HEK293T (cell line): ENCODE data around the gene HPDL.

Experiments
- BHLHE40 ChIP-seq: fragments of 450-650 bp; IDR thresholded peaks from 2 replicates; pipeline ENCODE4 v1.6.1; 2016; ENCODE audit warnings: mild to moderate bottlenecking, moderate library complexity, borderline replicate concordance
- FOXM1 ChIP-seq: fragments of 450-650 bp; IDR thresholded peaks from 2 replicates; pipeline ENCODE4 v1.6.1; 2017; ENCODE audit warnings: mild to moderate bottlenecking, borderline replicate concordance
- HDGF ChIP-seq: fragments of 450-650 bp; IDR thresholded peaks from 2 replicates; pipeline ENCODE4 v1.6.1; 2017; ENCODE audit warnings: antibody characterized with exemption, borderline replicate concordance
- SP1 ChIP-seq: fragments of 450-650 bp; IDR thresholded peaks from 2 replicates; pipeline ENCODE4 v1.6.1; 2017
- SUZ12 ChIP-seq: fragments of 450-650 bp; IDR thresholded peaks from 2 replicates; pipeline ENCODE4 v1.6.1; 2016; ENCODE audit warnings: mild to moderate bottlenecking
- TARDBP ChIP-seq: fragments of 450-650 bp; IDR thresholded peaks from 2 replicates; pipeline ENCODE4 v1.6.1; 2016

DNA sequence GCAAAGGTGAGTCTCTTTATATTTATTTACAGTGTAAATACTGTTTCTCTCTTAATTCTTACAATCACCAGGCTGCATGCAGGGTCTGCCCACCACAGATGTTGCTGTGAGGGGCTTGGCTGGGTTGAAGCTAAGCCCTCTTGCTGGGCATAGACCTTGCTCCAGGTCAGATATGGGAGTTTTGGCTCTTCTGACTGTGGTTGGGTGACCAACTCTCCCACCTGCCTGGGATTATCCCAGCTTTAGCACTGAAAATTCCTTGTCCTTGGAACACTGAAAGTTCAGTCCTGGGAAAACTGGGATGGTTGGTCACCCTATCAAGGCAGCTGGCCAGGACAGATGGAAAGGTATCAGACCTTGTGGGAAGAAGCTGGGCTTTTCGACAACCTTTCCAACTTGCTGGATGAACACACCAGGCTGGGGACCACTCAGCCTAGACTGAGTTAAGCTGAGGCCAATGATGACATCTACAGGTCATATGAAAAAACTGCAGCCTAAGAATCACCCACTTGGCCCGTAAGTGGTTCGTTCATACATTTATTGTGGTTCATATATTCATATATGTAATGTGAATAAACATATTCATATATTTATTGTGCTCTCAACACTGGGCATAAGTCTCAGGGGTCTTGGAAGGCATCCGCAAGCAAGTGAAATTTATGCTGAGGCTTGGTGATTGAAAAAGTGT, 26.6 kb upstream of the HPDL start:
- TF ChIP-seq SUZ12 (no peak), SP1 (no peak), BHLHE40 (no peak), HDGF (no peak), TARDBP (no peak), FOXM1 (no peak)
